Skin epidermis (tissue), 12 donors: ENCODE results near the gene PCED1A.

Experiments used
- H3K27ac ChIP-seq, 21 experiments: fragments of 200-600 bp; sonication (generic) in 11 of 21; one replicate each; pipeline ENCODE4 v1.5.0; 2020; ENCODE audit warnings: mild to moderate bottlenecking in 3 of 21, inconsistent platforms in 2 of 21, moderate library complexity in 2 of 21
- H3K4me3 ChIP-seq, 7 experiments: fragments of 200-600 bp; sonication (generic) in 2 of 7; one replicate each; pipeline ENCODE4 v1.5.0; 2020; ENCODE audit warnings: inconsistent platforms in 2 of 7, mild to moderate bottlenecking in 2 of 7, moderate library complexity in 1 of 7

Gene PCED1A

DNA sequence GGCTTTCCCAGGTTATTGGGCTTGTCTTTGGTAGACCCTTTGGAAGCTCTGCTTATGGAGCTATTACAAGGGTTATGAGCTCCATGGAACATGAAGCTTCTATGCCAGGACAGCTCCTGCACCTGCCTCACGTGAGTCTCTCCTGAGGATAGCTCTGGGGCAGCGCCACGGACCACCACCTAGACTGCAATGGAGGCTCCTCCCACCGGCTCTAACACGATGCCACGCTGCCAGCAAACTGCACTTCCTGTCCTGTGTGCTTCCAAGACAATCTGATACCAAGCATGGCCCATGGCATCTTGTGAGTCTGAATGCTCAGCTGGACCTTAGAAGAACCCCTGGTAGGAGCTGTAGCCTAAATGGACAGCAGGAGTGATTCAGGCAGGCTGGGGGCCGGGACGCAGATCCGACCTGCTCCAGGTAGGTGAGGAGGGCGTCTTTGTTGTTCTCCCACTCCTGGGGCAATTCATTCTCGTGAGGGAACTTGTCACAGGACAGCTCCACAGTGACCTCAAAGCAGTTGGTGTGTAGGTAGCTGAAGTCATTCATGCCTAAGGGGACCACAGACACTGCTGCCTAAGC lies 45.5 kb downstream of the PCED1A start:
- Histone ChIP-seq H3K27ac (no peak overlapping the region), H3K4me3 (no peak overlapping the region)

GRCh38 chr20:2794202-2794748 lies 46.2 kb downstream of the PCED1A start:
- Histone ChIP-seq H3K4me3 (no peak overlapping the region), H3K27ac (no peak overlapping the region)

- no peak overlapping the region for H3K4me3 ChIP-seq
Observed at GRCh38 chr20:2793471-2793870, 47.0 kb downstream of the PCED1A start.

More at GRCh38 chr20:2793471-2793870, 47.0 kb downstream of the PCED1A start:
- H3K27ac ChIP-seq = no peak overlapping the region
